ENCODE data around the gene PCP4L1. TPM values are rescaled to one million over a fixed set of nuclear protein-coding genes. Genes with fewer than 3 reads are reported as not detected.

Gene PCP4L1
- total RNA-seq, 1 experiment from 2014 or later = 0.83 TPM

DNA sequence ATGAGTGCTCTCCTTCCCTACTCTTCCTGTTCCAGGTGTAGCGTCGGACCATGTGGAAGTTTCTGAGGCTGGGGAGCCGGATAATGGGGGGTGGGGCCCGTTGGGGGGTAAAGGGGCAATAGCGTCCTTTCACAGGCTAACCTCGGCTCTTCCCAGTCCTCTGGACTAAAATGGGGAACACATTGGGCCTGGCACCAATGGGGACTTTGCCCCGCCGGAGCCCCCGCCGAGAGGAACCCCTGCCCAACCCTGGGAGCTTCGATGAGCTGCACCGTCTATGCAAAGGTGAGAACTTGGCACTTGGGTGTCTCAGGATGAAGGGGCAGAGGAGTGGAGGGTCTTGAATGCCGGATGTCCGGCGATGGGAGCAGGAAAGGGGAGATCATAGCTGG is 32.2 kb upstream of the PCP4L1 start:
- peak overlapping the region in 2 of 3 experiments; percentile 98 to 99; a peak in 5 of 7 replicates for H3K27ac Mint-ChIP-seq
- Histone ChIP-seq H2BK15ac (ENCODE audit: low read depth, low read length) (no peak overlapping the region), H3T11ph (ENCODE audit: low read length) (no peak overlapping the region), H3K4me1 (ENCODE audit: insufficient read depth, low read length) (peaks cover 8% of the 10 kb centered on the region; the same call in 1 of the 2 replicates), H3K27ac (ENCODE audit: insufficient read length, low read depth, low read length) (no peak overlapping the region), H3K23ac (ENCODE audit: insufficient read length, low read depth, low read length) (no peak overlapping the region), H3K79me1 (ENCODE audit: insufficient read depth, low read depth, low read length, poor library complexity, severe bottlenecking) (no peaks in the 10 kb centered on the region), H2BK5ac (ENCODE audit: insufficient read length, low read length) (no peak overlapping the region), H2AK5ac (ENCODE audit: insufficient read length, low read length) (no peak overlapping the region), H3K4ac (ENCODE audit: low read depth, low read length) (no peak overlapping the region), H4K91ac (ENCODE audit: insufficient read length, low read depth, low read length) (no peak overlapping the region), H4K8ac (replicated peaks; ENCODE audit: insufficient read length, low read depth, low read length) (no peak overlapping the region), H2AFZ (ENCODE audit: low read length) (no peak overlapping the region), H3K56ac (ENCODE audit: insufficient read length, low read depth, low read length) (no peak overlapping the region), H2BK12ac (ENCODE audit: insufficient read length, low read depth, low read length) (no peak overlapping the region), H4K5ac (ENCODE audit: insufficient read length, low read depth, low read length) (no peak overlapping the region), H3K27me3 (ENCODE audit: insufficient read depth, low read length) (no peaks in the 10 kb centered on the region), H2BK20ac (ENCODE audit: low read depth, low read length, poor library complexity, severe bottlenecking) (no peak overlapping the region), H3K23me2 (ENCODE audit: insufficient read length, low read depth, low read length, poor library complexity, severe bottlenecking) (no peaks in the 10 kb centered on the region), H3K9ac (ENCODE audit: extremely low read depth, insufficient read length, low read length) (peak overlapping the region; percentile 39), H3K79me2 (ENCODE audit: insufficient read depth, low read length) (no peaks in the 10 kb centered on the region), H3K14ac (ENCODE audit: insufficient read depth, low read length) (no peak overlapping the region), H2BK120ac (ENCODE audit: low read depth, low read length, poor library complexity, severe bottlenecking) (no peak overlapping the region), H3K18ac (ENCODE audit: insufficient read length, low read depth, low read length) (no peak overlapping the region), H3K9me3 (ENCODE audit: control insufficient read depth, low read depth, low read length) (no peaks in the 10 kb centered on the region), H4K20me1 (ENCODE audit: control insufficient read depth, insufficient read depth, insufficient read length) (no peaks in the 10 kb centered on the region), H3K4me2 (ENCODE audit: insufficient read depth, insufficient read length, low read length) (peak overlapping the region; percentile 79)
- peaks cover 23 to 40% of the 10 kb centered on the region in 2 experiments for H3K4me1 Mint-ChIP-seq
- H3K9me3 Mint-ChIP-seq = no peaks in the 10 kb centered on the region
- WGBS (ENCODE audit: extremely low coverage, insufficient read length, low lambda C conversion rate) = no CpG with 5 or more reads among the region's 15 CpGs
- H3K36me3 Mint-ChIP-seq (ENCODE audit: insufficient read depth in 1 of 3, low read depth in 3 of 3) = peaks cover 18 to 22% (median 20%) of the 10 kb centered on the region in 3 experiments; a peak in 6 of 7 replicates
- TF ChIP-seq, protein P1, sequence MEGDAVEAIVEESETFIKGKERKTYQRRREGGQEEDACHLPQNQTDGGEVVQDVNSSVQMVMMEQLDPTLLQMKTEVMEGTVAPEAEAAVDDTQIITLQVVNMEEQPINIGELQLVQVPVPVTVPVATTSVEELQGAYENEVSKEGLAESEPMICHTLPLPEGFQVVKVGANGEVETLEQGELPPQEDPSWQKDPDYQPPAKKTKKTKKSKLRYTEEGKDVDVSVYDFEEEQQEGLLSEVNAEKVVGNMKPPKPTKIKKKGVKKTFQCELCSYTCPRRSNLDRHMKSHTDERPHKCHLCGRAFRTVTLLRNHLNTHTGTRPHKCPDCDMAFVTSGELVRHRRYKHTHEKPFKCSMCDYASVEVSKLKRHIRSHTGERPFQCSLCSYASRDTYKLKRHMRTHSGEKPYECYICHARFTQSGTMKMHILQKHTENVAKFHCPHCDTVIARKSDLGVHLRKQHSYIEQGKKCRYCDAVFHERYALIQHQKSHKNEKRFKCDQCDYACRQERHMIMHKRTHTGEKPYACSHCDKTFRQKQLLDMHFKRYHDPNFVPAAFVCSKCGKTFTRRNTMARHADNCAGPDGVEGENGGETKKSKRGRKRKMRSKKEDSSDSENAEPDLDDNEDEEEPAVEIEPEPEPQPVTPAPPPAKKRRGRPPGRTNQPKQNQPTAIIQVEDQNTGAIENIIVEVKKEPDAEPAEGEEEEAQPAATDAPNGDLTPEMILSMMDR (conservative IDR thresholded peaks at IDR 0.05) = no peak
- no peaks in the 10 kb centered on the region for H3K27me3 Mint-ChIP-seq (ENCODE audit: low read depth)
- H3K4me3 Mint-ChIP-seq = peak overlapping the region; percentile 99 to 100
- no peak for DNase-seq
